ENCODE measurements around the gene DIS3L2.
"Not testable (repeated sequence)": the region's sequence is repeated elsewhere in the genome, so short reads cannot be mapped to it uniquely, and the experiment has no call there.

The DIS3L2 gene

GRCh38 chr2:232013701-232014353, 52.3 kb downstream of the DIS3L2 start:
- DNase-seq (ENCODE audit: low spot score): no peak

GRCh38 chr2:232014681-232015080, 53.2 kb downstream of the DIS3L2 start:
- DNase-seq (ENCODE audit: low spot score): no peak

GRCh38 chr2:232018181-232018580, 56.7 kb downstream of the DIS3L2 start:
- DNase-seq (ENCODE audit: low spot score): no peak

- DNase-seq (ENCODE audit: low spot score): no peak
Measured at GRCh38 chr2:232022718-232023117, 61.2 kb downstream of the DIS3L2 start.

- no peak for DNase-seq (ENCODE audit: low spot score)
Measured at GRCh38 chr2:232023426-232023825, 61.9 kb downstream of the DIS3L2 start.

GRCh38 chr2:232024457-232024856, 62.9 kb downstream of the DIS3L2 start:
- DNase-seq (ENCODE audit: low spot score): no peak

- no peak for DNase-seq (ENCODE audit: low spot score)
Measured at GRCh38 chr2:232026910-232027309, 65.4 kb downstream of the DIS3L2 start.

GRCh38 chr2:232027530-232027929, 66.0 kb downstream of the DIS3L2 start:
- no peak for DNase-seq (ENCODE audit: low spot score)

GRCh38 chr2:232028071-232028470, 66.6 kb downstream of the DIS3L2 start:
- DNase-seq (ENCODE audit: low spot score): no peak

GRCh38 chr2:232028631-232029030, 67.1 kb downstream of the DIS3L2 start:
- no peak for DNase-seq (ENCODE audit: low spot score)

- DNase-seq (ENCODE audit: low spot score): no peak
Measured at GRCh38 chr2:232029346-232029745, 67.8 kb downstream of the DIS3L2 start.

GRCh38 chr2:232030229-232030628, 68.7 kb downstream of the DIS3L2 start:
- DNase-seq (ENCODE audit: low spot score): no peak

- not testable (repeated sequence) for DNase-seq (ENCODE audit: low spot score)
Measured at GRCh38 chr2:232035292-232035691, 73.8 kb downstream of the DIS3L2 start.

GRCh38 chr2:232036876-232037275, 75.4 kb downstream of the DIS3L2 start:
- DNase-seq (ENCODE audit: low spot score): not testable (repeated sequence)

- no peak for DNase-seq (ENCODE audit: low spot score)
Measured at GRCh38 chr2:232038251-232038880, 76.9 kb downstream of the DIS3L2 start.

GRCh38 chr2:232038881-232039485, 77.5 kb downstream of the DIS3L2 start:
- no peak for DNase-seq (ENCODE audit: low spot score)

GRCh38 chr2:232042911-232043574, 81.5 kb downstream of the DIS3L2 start:
- no peak for DNase-seq (ENCODE audit: low spot score)

GRCh38 chr2:232043966-232044365, 82.5 kb downstream of the DIS3L2 start:
- no peak for DNase-seq (ENCODE audit: low spot score)

GRCh38 chr2:232049350-232049749, 87.8 kb downstream of the DIS3L2 start:
- DNase-seq (ENCODE audit: low spot score): no peak

GRCh38 chr2:232052591-232052990, 91.1 kb downstream of the DIS3L2 start:
- no peak for DNase-seq (ENCODE audit: low spot score)

GRCh38 chr2:232053777-232054176, 92.3 kb downstream of the DIS3L2 start:
- no peak for DNase-seq (ENCODE audit: low spot score)

- no peak for DNase-seq (ENCODE audit: low spot score)
Measured at GRCh38 chr2:232058063-232058877, 96.8 kb downstream of the DIS3L2 start.
